H1 (cell line): ENCODE measurements around the gene ASTN2. TPM values are rescaled to one million over a fixed set of nuclear protein-coding genes. Genes with fewer than 3 reads are reported as not detected.

Source experiments
- CTCF ChIA-PET: fragments of 300-600 bp; sonication (Branson Sonifier 250); formaldehyde crosslinking; loops from one replicate; lab custom pipeline; 2021; ENCODE audit not compliant: partially characterized antibody; lab: Charles Lee
- POLR2A ChIA-PET: fragments of 300-600 bp; sonication (Branson Sonifier 250); formaldehyde crosslinking; loops from one replicate; lab custom pipeline; 2021; ENCODE audit warnings: inconsistent platforms; ENCODE audit not compliant: partially characterized antibody; lab: Charles Lee
- DNase-seq, 2 experiments: peaks; one replicate each; pipeline versions ENCODE4 v3.0.0 to v3.0.0-alpha.2; 2010 to 2022; ENCODE audit warnings: low spot score in 2 of 2, low read depth in 1 of 2, mixed read lengths in 1 of 2
- FAIRE-seq: peaks from 2 replicates; lab custom pipeline; 2011; peaks lifted over from hg19 to GRCh38; lab: Jason Lieb, UNC
- H2AFZ ChIP-seq: 2 replicates; pipeline ENCODE4 v1.8.1; 2012; ENCODE audit warnings: low read length, inconsistent platforms
- H2AK5ac ChIP-seq: 2 replicates; pipeline ENCODE4 v1.6.1; 2013; ENCODE audit warnings: low read depth, low read length
- H2BK120ac ChIP-seq: replicated peaks from 2 replicates; pipeline ENCODE3; 2013; ENCODE audit warnings: low read depth, low read length, inconsistent platforms
- H2BK12ac ChIP-seq: 2 replicates; pipeline ENCODE4 v1.6.1; 2013; ENCODE audit warnings: low read depth, low read length
- H2BK15ac ChIP-seq: 2 replicates; pipeline ENCODE4 v1.6.1; 2013; ENCODE audit warnings: low read length
- H2BK20ac ChIP-seq: 2 replicates; pipeline ENCODE4 v1.6.1; 2013; ENCODE audit warnings: low read length
- H2BK5ac ChIP-seq: 2 replicates; pipeline ENCODE4 v1.6.1; 2013; ENCODE audit warnings: low read depth, low read length
- H3K14ac ChIP-seq: 2 replicates; pipeline ENCODE4 v1.6.1; 2013; ENCODE audit warnings: inconsistent platforms; ENCODE audit not compliant: insufficient read length
- H3K18ac ChIP-seq: 2 replicates; pipeline ENCODE4 v1.6.1; 2013; ENCODE audit warnings: low read length; ENCODE audit errors: extremely low read depth
- H3K23ac ChIP-seq: 2 replicates; pipeline ENCODE4 v1.6.1; 2013; ENCODE audit warnings: inconsistent platforms; ENCODE audit not compliant: insufficient read length
- H3K23me2 ChIP-seq: 2 replicates; pipeline ENCODE4 v1.6.1; 2013; ENCODE audit warnings: low read depth, low read length
- H3K27ac ChIP-seq: 2 replicates; pipeline ENCODE4 v1.6.1; 2011; ENCODE audit warnings: low read depth, low read length, inconsistent platforms
- H3K27me3 ChIP-seq, 4 experiments: replicated peaks in 1 of 4; 1 replicate in 1 of 4; 2 replicates in 3 of 4; pipeline versions ENCODE4 v1.6.1 to v1.8.1; 2011 to 2013; ENCODE audit warnings: low read length in 3 of 4, mild to moderate bottlenecking in 3 of 4, inconsistent platforms in 2 of 4, mixed read lengths in 2 of 4, moderate library complexity in 1 of 4; ENCODE audit not compliant: control insufficient read depth in 3 of 4, insufficient read depth in 3 of 4; ENCODE audit errors: extremely low read depth in 1 of 4
- H3K36me3 ChIP-seq, 4 experiments: 2 replicates each; pipeline versions ENCODE4 v1.6.1 to v1.8.1; 2011 to 2013; ENCODE audit warnings: mild to moderate bottlenecking in 4 of 4, low read length in 3 of 4, moderate library complexity in 2 of 4, control low read depth in 1 of 4, inconsistent platforms in 1 of 4; ENCODE audit not compliant: insufficient read depth in 4 of 4, control insufficient read depth in 2 of 4
- H3K4ac ChIP-seq: replicated peaks from 2 replicates; pipeline ENCODE3; 2013; ENCODE audit warnings: low read length, low read depth, mixed read lengths, inconsistent platforms; ENCODE audit not compliant: insufficient read length
- H3K4me1 ChIP-seq, 4 experiments: replicated peaks in 1 of 4; 1 replicate in 1 of 4; 2 replicates in 3 of 4; pipeline versions ENCODE4 v1.6.1 to v1.8.1; 2011 to 2013; ENCODE audit warnings: low read length in 3 of 4, inconsistent platforms in 2 of 4, mixed read lengths in 1 of 4; ENCODE audit not compliant: insufficient read depth in 4 of 4, control insufficient read depth in 3 of 4
- H3K4me2 ChIP-seq, 2 experiments: 2 replicates each; pipeline versions ENCODE4 v1.6.1 to v1.8.1; 2011 to 2013; ENCODE audit warnings: low read depth in 2 of 2, low read length in 2 of 2, control low read depth in 1 of 2, inconsistent platforms in 1 of 2, mild to moderate bottlenecking in 1 of 2; ENCODE audit not compliant: insufficient read depth in 1 of 2
- H3K4me3 ChIP-seq, 4 experiments: fragments of 200-600, 300-600 bp in 1 of 4; sonication (generic), shearing (Covaris generic), sonication (Bioruptor Twin) in 1 of 4; 2 replicates each; pipeline versions ENCODE4 v1.5.1 to v1.8.1; 2011 to 2016; ENCODE audit warnings: low read length in 4 of 4, low read depth in 3 of 4, control low read depth in 2 of 4, inconsistent platforms in 2 of 4, mild to moderate bottlenecking in 2 of 4, mixed read lengths in 1 of 4, moderate library complexity in 1 of 4; ENCODE audit not compliant: insufficient read depth in 2 of 4; ENCODE audit errors: extremely low read depth in 1 of 4
- H3K56ac ChIP-seq: replicated peaks from 2 replicates; pipeline ENCODE3; 2013; ENCODE audit warnings: low read depth, mild to moderate bottlenecking, mixed read lengths, low read length, inconsistent platforms; ENCODE audit not compliant: insufficient read length
- H3K79me1 ChIP-seq: 2 replicates; pipeline ENCODE4 v1.6.1; 2013; ENCODE audit warnings: low read depth, low read length, control low read depth
- H3K79me2 ChIP-seq, 2 experiments: 2 replicates each; pipeline versions ENCODE4 v1.6.1 to v1.8.1; 2012 to 2013; ENCODE audit warnings: low read length in 2 of 2, mild to moderate bottlenecking in 2 of 2, inconsistent platforms in 1 of 2; ENCODE audit not compliant: insufficient read depth in 2 of 2, control insufficient read depth in 1 of 2
- H3K9ac ChIP-seq, 4 experiments: replicated peaks in 1 of 4; 1 replicate in 1 of 4; 2 replicates in 3 of 4; pipeline versions ENCODE4 v1.6.1 to v1.8.1; 2011 to 2013; ENCODE audit warnings: low read depth in 3 of 4, low read length in 3 of 4, control low read depth in 2 of 4, mild to moderate bottlenecking in 2 of 4, moderate library complexity in 2 of 4, inconsistent platforms in 1 of 4; ENCODE audit errors: extremely low read depth in 1 of 4
- H3K9me3 ChIP-seq, 2 experiments: 2 replicates each; pipeline versions ENCODE4 v1.6.1 to v1.8.1; 2012 to 2013; ENCODE audit warnings: mild to moderate bottlenecking in 2 of 2, moderate library complexity in 2 of 2, control low read depth in 1 of 2, inconsistent platforms in 1 of 2, low read depth in 1 of 2, low read length in 1 of 2, mixed read lengths in 1 of 2; ENCODE audit not compliant: insufficient read depth in 2 of 2
- H4K20me1 ChIP-seq, 2 experiments: replicated peaks in 1 of 2; 2 replicates each; pipeline versions ENCODE3 to v1.8.1; 2011 to 2013; ENCODE audit warnings: inconsistent platforms in 2 of 2, low read length in 2 of 2, mild to moderate bottlenecking in 1 of 2; ENCODE audit not compliant: insufficient read depth in 2 of 2, control insufficient read depth in 1 of 2
- H4K5ac ChIP-seq: 2 replicates; pipeline ENCODE4 v1.6.1; 2013; ENCODE audit warnings: low read length, low read depth, mixed read lengths, inconsistent platforms; ENCODE audit not compliant: insufficient read length
- H4K8ac ChIP-seq: 2 replicates; pipeline ENCODE4 v1.8.0; 2013; ENCODE audit warnings: mild to moderate bottlenecking, moderate library complexity, low read length, inconsistent platforms; ENCODE audit not compliant: insufficient read depth; ENCODE audit errors: extremely low read depth
- H4K91ac ChIP-seq: replicated peaks from 2 replicates; pipeline ENCODE3; 2013; ENCODE audit warnings: low read length, mixed read lengths, inconsistent platforms; ENCODE audit not compliant: insufficient read length
- BRCA1 ChIP-seq: IDR thresholded peaks from 2 replicates; pipeline ENCODE4 v1.6.1; 2012; ENCODE audit warnings: low read depth, low read length, improper control_type of control experiment
- CEBPB ChIP-seq: IDR thresholded peaks from 2 replicates; pipeline ENCODE4 v1.6.1; 2012; ENCODE audit warnings: low read depth, low read length
- CHD1 ChIP-seq: IDR thresholded peaks from 2 replicates; pipeline ENCODE4 v1.6.1; 2012; ENCODE audit warnings: low read depth, low read length, improper control_type of control experiment
- HDAC2 ChIP-seq, 2 experiments: fragments of 300-600 bp in 1 of 2; sonication (generic) in 1 of 2; IDR thresholded peaks; 2 replicates each; pipeline ENCODE4 v1.6.1; 2011 to 2012; ENCODE audit warnings: low read depth in 2 of 2, low read length in 2 of 2, mild to moderate bottlenecking in 2 of 2, moderate library complexity in 2 of 2, borderline replicate concordance in 1 of 2, inconsistent platforms in 1 of 2
- POLR2A ChIP-seq, 2 experiments: IDR thresholded peaks; 1 replicate in 1 of 2; 2 replicates in 1 of 2; pipeline ENCODE4 v1.6.1; 2011; ENCODE audit warnings: low read depth in 2 of 2, low read length in 2 of 2, mild to moderate bottlenecking in 2 of 2; ENCODE audit errors: control extremely low read depth in 1 of 2
- RFX5 ChIP-seq: IDR thresholded peaks from 2 replicates; pipeline ENCODE4 v1.6.1; 2011; ENCODE audit warnings: low read depth, low read length, improper control_type of control experiment, borderline replicate concordance
- RNF2 ChIP-seq: fragments of 200-900, 300-1000 bp; sonication (generic); IDR thresholded peaks from 2 replicates; pipeline ENCODE4 v1.7.1; 2016; ENCODE audit warnings: borderline replicate concordance, low read depth, mild to moderate bottlenecking, antibody characterized with exemption, low read length; ENCODE audit not compliant: poor library complexity, severe bottlenecking; ENCODE audit errors: missing control alignments
- SP1 ChIP-seq: IDR thresholded peaks from 2 replicates; pipeline ENCODE4 v1.6.1; 2011; ENCODE audit warnings: low read depth, low read length
- TAF7 ChIP-seq: optimal IDR thresholded peaks from 2 replicates; pipeline ENCODE3; 2011; ENCODE audit warnings: low read depth, mild to moderate bottlenecking, inconsistent platforms, low read length, moderate library complexity, borderline replicate concordance
- TCF12 ChIP-seq: IDR thresholded peaks from 2 replicates; pipeline ENCODE4 v1.6.1; 2011; ENCODE audit warnings: low read depth, mild to moderate bottlenecking, low read length
- YY1 ChIP-seq: IDR thresholded peaks from 2 replicates; pipeline ENCODE4 v1.6.1; 2011; ENCODE audit warnings: low read depth, mild to moderate bottlenecking, low read length
- WGBS, 2 experiments: shearing (Covaris generic) in 1 of 2; methylation state at CpG; one replicate each; pipeline versions ENCODE4 v1.1.6 to v1.1.7; 2013 to 2015; ENCODE audit warnings: low lambda C conversion rate in 2 of 2, mixed read lengths in 2 of 2, inconsistent platforms in 1 of 2, low coverage in 1 of 2, missing lambda C conversion rate in 1 of 2; ENCODE audit not compliant: insufficient replicate concordance in 2 of 2, insufficient coverage in 1 of 2, insufficient read length in 1 of 2; ENCODE audit errors: extremely low coverage in 1 of 2, missing lambda C conversion rate in 1 of 2; 5-methylcytosine and 5-hydroxymethylcytosine counted together
- polyA plus RNA-seq, 7 experiments: library from polyadenylated mRNA; depleted of rRNA in 3 of 7; stranded (reverse) in 5 of 7; unstranded in 2 of 7; fragments of >200 nt in 5 of 7; fragments of 200-250 nt in 2 of 7; gene quantifications; 1 replicate in 5 of 7; 2 replicates in 1 of 7; 4 replicates in 1 of 7; pipeline versions ENCODE4 v1.2.1 to v1.2.3, GENCODE V29; 2011 to 2013; ENCODE audit warnings: missing spikeins in 2 of 7, mixed read lengths in 2 of 7
- total RNA-seq: library from RNA; stranded (reverse); fragmentation: NEBNext Ultra II Directional; extraction: Animal tissue kit (Norgen Biotek cat#: 25700); gene quantifications from 2 replicates; pipeline ENCODE4 v1.2.1, GENCODE V29; 2021

Gene ASTN2
- total and polyA plus RNA-seq, 2 of the 8 experiments (the other 6 are each of a cell fraction or from before 2014, with no cell fraction given) = 8.2 to 13.7 TPM

DNA sequence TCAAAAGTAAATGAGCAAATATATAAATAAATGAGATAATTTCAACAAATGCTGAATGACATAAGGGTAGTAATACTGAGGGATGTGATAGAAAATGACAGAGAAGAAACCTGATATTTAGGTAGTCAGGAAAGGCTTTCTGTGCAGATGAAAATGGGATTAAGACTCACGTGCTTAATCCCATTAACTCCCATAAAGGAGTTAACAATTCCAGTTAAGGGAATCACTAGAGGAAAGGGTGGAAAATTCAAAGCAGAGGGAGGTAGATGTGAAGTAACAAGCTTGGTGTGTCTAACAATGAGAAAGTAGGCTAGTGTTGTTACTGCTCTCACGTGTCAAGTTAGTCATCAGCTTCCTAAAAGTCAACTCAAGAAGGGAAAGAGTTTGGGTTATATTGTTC is 818.2 kb downstream of the ASTN2 start:
- no peaks in the 10 kb centered on the region for H3K23me2 ChIP-seq
- H3K79me1 ChIP-seq = no peaks in the 10 kb centered on the region
- ChIA-PET CTCF (interaction anchor here (1.0 kb wide), 1 partner anchor 52 kb away, joined by 3 read pairs; no protein-coding TSS in a partner anchor), POLR2A (no interaction called here)
- no peak overlapping the region for H3K4me3 ChIP-seq
- no peak overlapping the region for H2BK20ac ChIP-seq
- no peaks in the 10 kb centered on the region for H3K4me1 ChIP-seq
- no peak overlapping the region for H3K56ac ChIP-seq
- TF ChIP-seq POLR2A (IDR thresholded peaks at IDR 0.05; ENCODE audit: control extremely low read depth in 1 of 2, low read depth in 2 of 2, low read length in 2 of 2) = no peak
- TF ChIP-seq HDAC2 (IDR thresholded peaks at IDR 0.05; ENCODE audit: borderline replicate concordance in 1 of 2, low read depth in 2 of 2, low read length in 2 of 2) = no peak
- TF ChIP-seq TAF7 = no peak
- TF ChIP-seq RFX5 = no peak
- no peak for TF ChIP-seq CHD1
- no peak for TF ChIP-seq BRCA1
- TF ChIP-seq RNF2 = no peak
- TF ChIP-seq TCF12 = no peak
- TF ChIP-seq SP1 = no peak
- TF ChIP-seq YY1 = no peak
- no peak for TF ChIP-seq CEBPB
- no peak overlapping the region for H3K9ac ChIP-seq
- H3K9me3 ChIP-seq = no peaks in the 10 kb centered on the region
- no peak overlapping the region for H3K14ac ChIP-seq
- no peak overlapping the region for H3K18ac ChIP-seq
- no peak overlapping the region for H2BK15ac ChIP-seq
- 88% methylated on average over 2 of the region's 2 CpGs; no CpG with 5 or more reads in 1 of the 2 experiments for WGBS, 2 experiments
- no peak overlapping the region for H4K5ac ChIP-seq
- no peak overlapping the region for H3K23ac ChIP-seq
- H4K20me1 ChIP-seq = no peaks in the 10 kb centered on the region
- no peak overlapping the region for H4K8ac ChIP-seq
- no peaks in the 10 kb centered on the region for H3K36me3 ChIP-seq
- H3K79me2 ChIP-seq = no peaks in the 10 kb centered on the region
- H2BK120ac ChIP-seq = no peak overlapping the region
- no peaks in the 10 kb centered on the region for H3K27me3 ChIP-seq
- no peak overlapping the region for H2AK5ac ChIP-seq
- H4K91ac ChIP-seq = no peak overlapping the region
- H2AFZ ChIP-seq = no peak overlapping the region
- FAIRE-seq (no peak), DNase-seq (no peak)
- H3K4ac ChIP-seq = no peak overlapping the region
- no peak overlapping the region for H2BK12ac ChIP-seq
- H3K4me2 ChIP-seq = no peak overlapping the region
- no peak overlapping the region for H2BK5ac ChIP-seq
- H3K27ac ChIP-seq = no peak overlapping the region
